Neural cell (in vitro differentiated cells): ENCODE data around the gene HTD2. TPM values are rescaled to one million over a fixed set of nuclear protein-coding genes. Genes with fewer than 3 reads are reported as not detected.

Experiments used
- H2AFZ ChIP-seq: fragments of 200-600, 300-800 bp; sonication (generic), shearing (Covaris generic); 2 replicates; pipeline ENCODE4 v1.6.0; 2014; ENCODE audit warnings: low read depth, mild to moderate bottlenecking, antibody characterized with exemption, low read length, moderate library complexity
- H3F3A ChIP-seq: fragments of 200-600 bp; shearing (Covaris generic); 2 replicates; pipeline ENCODE4 v1.6.1; 2016; ENCODE audit warnings: mild to moderate bottlenecking, moderate library complexity, mixed read lengths, antibody characterized with exemption, low read length; ENCODE audit not compliant: insufficient read depth, poor library complexity, severe bottlenecking
- H3K27ac ChIP-seq: fragments of 200-600, 300-800 bp; sonication (generic), shearing (Covaris generic); 2 replicates; pipeline ENCODE4 v1.5.1; 2014; ENCODE audit warnings: mild to moderate bottlenecking, low read length, moderate library complexity
- H3K27me3 ChIP-seq: fragments of 300-800, 200-600 bp; sonication (generic), shearing (Covaris generic); 2 replicates; pipeline ENCODE4 v1.6.0; 2014; ENCODE audit warnings: mild to moderate bottlenecking, low read depth, low read length, moderate library complexity; ENCODE audit not compliant: insufficient read depth
- H3K36me3 ChIP-seq: fragments of 300-800, 200-600 bp; sonication (generic), shearing (Covaris generic); 2 replicates; pipeline ENCODE4 v1.5.1; 2014; ENCODE audit warnings: mild to moderate bottlenecking, antibody characterized with exemption, low read length, moderate library complexity; ENCODE audit not compliant: insufficient read depth
- H3K4me2 ChIP-seq: fragments of 300-800, 200-600 bp; sonication (generic), shearing (Covaris generic); 2 replicates; pipeline ENCODE4 v1.6.0; 2014; ENCODE audit warnings: mild to moderate bottlenecking, low read length
- H3K4me3 ChIP-seq: fragments of 300-800, 200-600 bp; sonication (generic), shearing (Covaris generic); 2 replicates; pipeline ENCODE4 v1.5.1; 2014; ENCODE audit warnings: mild to moderate bottlenecking, low read length, moderate library complexity
- H3K79me2 ChIP-seq: fragments of 200-600 bp; shearing (Covaris generic); replicated peaks from 2 replicates; pipeline ENCODE4 v1.6.0; 2014; ENCODE audit warnings: mild to moderate bottlenecking, low read length, moderate library complexity; ENCODE audit not compliant: insufficient read depth
- H3K9ac ChIP-seq: fragments of 300-800, 200-600 bp; sonication (generic), shearing (Covaris generic); 2 replicates; pipeline ENCODE4 v1.6.1; 2016; ENCODE audit warnings: mild to moderate bottlenecking, low read length, mixed read lengths
- H3K9me2 ChIP-seq: fragments of 200-600 bp; shearing (Covaris generic); 2 replicates; pipeline ENCODE4 v1.6.1; 2016; ENCODE audit warnings: mild to moderate bottlenecking, low read length, mixed read lengths; ENCODE audit not compliant: insufficient read depth
- H3K9me3 ChIP-seq: fragments of 200-600, 300-800 bp; sonication (generic), shearing (Covaris generic); 2 replicates; pipeline ENCODE4 v1.6.1; 2016; ENCODE audit warnings: mild to moderate bottlenecking, mixed run types, low read length, moderate library complexity, mixed read lengths
- H4K20me1 ChIP-seq: fragments of 200-600 bp; shearing (Covaris generic); 2 replicates; pipeline ENCODE4 v1.6.1; 2016; ENCODE audit warnings: mild to moderate bottlenecking, mixed run types; ENCODE audit not compliant: insufficient read depth
- EP300 ChIP-seq: fragments of 450-650 bp; conservative IDR thresholded peaks from 2 replicates; pipeline ENCODE4 v1.6.1; 2014; ENCODE audit warnings: antibody characterized with exemption, mild to moderate bottlenecking, moderate library complexity; ENCODE audit not compliant: poor library complexity, severe bottlenecking
- EZH2 ChIP-seq: fragments of 200-600, 300-800 bp; shearing (Covaris generic), sonication (generic); IDR thresholded peaks from 2 replicates; pipeline ENCODE4 v1.6.1; 2014; ENCODE audit warnings: antibody characterized with exemption, low read length, borderline replicate concordance, mild to moderate bottlenecking; ENCODE audit not compliant: insufficient read depth, poor library complexity, severe bottlenecking
- MXI1 ChIP-seq: fragments of 450-650 bp; conservative IDR thresholded peaks from 2 replicates; pipeline ENCODE4 v1.6.1; 2014; ENCODE audit warnings: antibody characterized with exemption, mild to moderate bottlenecking; ENCODE audit not compliant: poor library complexity, severe bottlenecking
- POLR2AphosphoS5 ChIP-seq: IDR thresholded peaks from 2 replicates; pipeline ENCODE4 v1.6.1; 2012
- RAD21 ChIP-seq: fragments of 450-650 bp; conservative IDR thresholded peaks from 2 replicates; pipeline ENCODE4 v1.6.1; 2014; ENCODE audit warnings: antibody characterized with exemption, mild to moderate bottlenecking, moderate library complexity
- REST ChIP-seq: IDR thresholded peaks from 2 replicates; pipeline ENCODE4 v1.6.1; 2012; ENCODE audit warnings: borderline replicate concordance
- SMC3 ChIP-seq: fragments of 450-650 bp; conservative IDR thresholded peaks from 2 replicates; pipeline ENCODE4 v1.6.1; 2014; ENCODE audit warnings: antibody characterized with exemption, mild to moderate bottlenecking, moderate library complexity; ENCODE audit not compliant: poor library complexity
- TAF1 ChIP-seq: IDR thresholded peaks from 2 replicates; pipeline ENCODE4 v1.6.1; 2012; ENCODE audit warnings: low read depth
- polyA plus RNA-seq: library from polyadenylated mRNA; depleted of rRNA; stranded (reverse); fragments of >200 nt; gene quantifications from 2 replicates; pipeline ENCODE4 v1.2.3, GENCODE V29; 2014
- TF ChIP-seq, protein P1 (sequence below): fragments of 450-650 bp; IDR thresholded peaks from 2 replicates; pipeline ENCODE4 v1.5.1; 2014; ENCODE audit warnings: antibody characterized with exemption, mild to moderate bottlenecking, moderate library complexity; ENCODE audit not compliant: poor library complexity, severe bottlenecking

Gene HTD2
- polyA plus RNA-seq, 1 donor from 2014 or later: 19.0 TPM

- H4K20me1 ChIP-seq: no peaks in the 10 kb centered on the region
- no peaks in the 10 kb centered on the region for H3K79me2 ChIP-seq
- no peaks in the 10 kb centered on the region for H3K27me3 ChIP-seq
- H3K4me2 ChIP-seq: no peak overlapping the region
- no peak overlapping the region for H3K9ac ChIP-seq
- no peak overlapping the region for H2AFZ ChIP-seq
- H3K9me3 ChIP-seq: no peaks in the 10 kb centered on the region
- no peaks in the 10 kb centered on the region for H3K36me3 ChIP-seq
- H3K27ac ChIP-seq: no peak overlapping the region
- H3K4me3 ChIP-seq: no peak overlapping the region
- no peaks in the 10 kb centered on the region for H3F3A ChIP-seq
- no peaks in the 10 kb centered on the region for H3K9me2 ChIP-seq
- no peak for TF ChIP-seq POLR2AphosphoS5
- TF ChIP-seq EZH2: no peak
- TF ChIP-seq RAD21: no peak
- TF ChIP-seq, protein P1, sequence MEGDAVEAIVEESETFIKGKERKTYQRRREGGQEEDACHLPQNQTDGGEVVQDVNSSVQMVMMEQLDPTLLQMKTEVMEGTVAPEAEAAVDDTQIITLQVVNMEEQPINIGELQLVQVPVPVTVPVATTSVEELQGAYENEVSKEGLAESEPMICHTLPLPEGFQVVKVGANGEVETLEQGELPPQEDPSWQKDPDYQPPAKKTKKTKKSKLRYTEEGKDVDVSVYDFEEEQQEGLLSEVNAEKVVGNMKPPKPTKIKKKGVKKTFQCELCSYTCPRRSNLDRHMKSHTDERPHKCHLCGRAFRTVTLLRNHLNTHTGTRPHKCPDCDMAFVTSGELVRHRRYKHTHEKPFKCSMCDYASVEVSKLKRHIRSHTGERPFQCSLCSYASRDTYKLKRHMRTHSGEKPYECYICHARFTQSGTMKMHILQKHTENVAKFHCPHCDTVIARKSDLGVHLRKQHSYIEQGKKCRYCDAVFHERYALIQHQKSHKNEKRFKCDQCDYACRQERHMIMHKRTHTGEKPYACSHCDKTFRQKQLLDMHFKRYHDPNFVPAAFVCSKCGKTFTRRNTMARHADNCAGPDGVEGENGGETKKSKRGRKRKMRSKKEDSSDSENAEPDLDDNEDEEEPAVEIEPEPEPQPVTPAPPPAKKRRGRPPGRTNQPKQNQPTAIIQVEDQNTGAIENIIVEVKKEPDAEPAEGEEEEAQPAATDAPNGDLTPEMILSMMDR: no peak
- TF ChIP-seq SMC3: no peak
- no peak for TF ChIP-seq EP300
- no peak for TF ChIP-seq REST
- no peak for TF ChIP-seq TAF1
- TF ChIP-seq MXI1: no peak
Measured at GRCh38 chr3:58347984-58348383, 41.7 kb downstream of the HTD2 start.

DNA sequence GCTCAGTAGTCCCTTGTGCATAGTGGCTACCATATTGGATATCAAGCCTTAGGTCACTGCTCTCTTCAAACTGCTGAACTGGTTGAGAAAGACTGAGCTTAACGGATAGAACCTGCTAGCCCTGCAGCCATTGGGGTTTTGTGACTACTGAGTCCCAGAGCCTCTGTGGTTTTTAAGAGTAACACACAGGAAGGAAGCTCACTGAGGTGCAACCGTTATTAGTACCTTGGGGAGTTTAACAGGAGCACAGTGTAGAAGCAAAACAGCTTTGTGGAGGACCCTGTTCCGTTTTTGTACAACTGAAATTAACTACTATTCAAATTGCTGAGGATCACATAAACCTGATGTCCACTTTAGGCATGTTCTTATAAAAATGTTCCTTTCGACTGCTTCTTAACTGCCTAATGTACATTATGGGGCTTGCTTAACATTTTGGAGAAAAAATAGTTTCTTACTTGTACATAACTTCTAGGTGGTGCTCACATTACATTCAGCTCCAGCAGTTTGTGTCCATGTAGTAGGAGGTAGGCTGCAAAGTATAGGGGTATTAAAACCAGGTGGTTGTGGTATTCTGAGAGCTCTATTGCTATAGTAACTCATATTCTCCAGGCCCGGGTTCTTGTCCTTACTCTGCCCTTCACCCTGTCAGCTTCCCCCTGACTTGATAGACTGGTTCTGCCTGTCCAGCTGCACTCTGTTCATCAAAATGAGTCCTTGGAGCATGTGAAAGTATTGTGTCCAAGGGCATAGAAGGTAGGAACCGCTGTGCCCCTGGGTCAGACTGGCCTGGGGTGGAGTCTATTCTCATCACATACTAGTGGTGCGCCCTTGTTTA, 43.7 kb downstream of the HTD2 start:
- no peak for TF ChIP-seq POLR2AphosphoS5
- no peak for TF ChIP-seq EZH2
- no peak for TF ChIP-seq MXI1
- no peak for TF ChIP-seq SMC3
- no peak for TF ChIP-seq EP300
- no peak for TF ChIP-seq RAD21
- TF ChIP-seq REST: no peak
- TF ChIP-seq TAF1: no peak
- Histone ChIP-seq H3K4me3 (no peak overlapping the region), H3K27ac (no peak overlapping the region), H3K36me3 (no peaks in the 10 kb centered on the region), H3K79me2 (no peaks in the 10 kb centered on the region), H4K20me1 (no peaks in the 10 kb centered on the region), H3K9me2 (no peaks in the 10 kb centered on the region), H3K27me3 (no peaks in the 10 kb centered on the region), H3K4me2 (no peak overlapping the region), H3F3A (no peaks in the 10 kb centered on the region), H3K9me3 (no peaks in the 10 kb centered on the region), H3K9ac (no peak overlapping the region), H2AFZ (no peak overlapping the region)
